Measurements from ENCODE around the gene PDIA5. TPM values are rescaled to one million over a fixed set of nuclear protein-coding genes. Genes with fewer than 3 reads are reported as not detected.
A peak's percentile ranks its signal among the peaks of the same experiment; 100 is the strongest.
"Not testable (repeated sequence)": the region's sequence is repeated elsewhere in the genome, so short reads cannot be mapped to it uniquely, and the experiment has no call there.

Gene PDIA5
- total RNA-seq, 1 experiment from 2014 or later: 53.6 TPM

- BruUV-seq (replicated peaks): no TSS peak
- TF ChIP-seq TCF7L2 (IDR thresholded peaks at IDR 0.05; ENCODE audit: low read depth, low read length) (no peak), REST (IDR thresholded peaks at IDR 0.05; ENCODE audit: insufficient read depth in 1 of 2, low read depth in 2 of 2, low read length in 1 of 2) (no peak), POLR2AphosphoS5 (IDR thresholded peaks at IDR 0.05; ENCODE audit: low read depth, low read length) (no peak), CTCF (IDR thresholded peaks at IDR 0.05) (no peak), SIN3A (IDR thresholded peaks at IDR 0.05; ENCODE audit: borderline replicate concordance, insufficient read depth, low read depth, low read length) (no peak)
- H3K4me1 ChIP-seq (ENCODE audit: control insufficient read depth, insufficient read depth, low read length): no peaks in the 10 kb centered on the region
- no peaks in the 10 kb centered on the region for H3K9me3 ChIP-seq (ENCODE audit: control insufficient read depth, insufficient read depth, low read depth, low read length)
- H3K27me3 ChIP-seq (ENCODE audit: control insufficient read depth, insufficient read depth, low read length): no peaks in the 10 kb centered on the region
- ATAC-seq (peak; percentile 19; the same call in 1 of the 2 replicates), DNase-seq (ENCODE audit: low read depth, low spot score) (no peak)
- peaks cover 8% of the 10 kb centered on the region for H3K36me3 ChIP-seq (ENCODE audit: control insufficient read depth, insufficient read depth, low read length)
- no peak overlapping the region for H3K4me3 ChIP-seq (ENCODE audit: low read depth in 2 of 2, low read length in 2 of 2)
- in situ Hi-C loops (cut with HindIII; ENCODE audit: low pct_unique_long_range_greater_than_20kb, low sequenced_read_pairs): no loop called here
- CTCF ChIA-PET: no interaction called here
- POLR2A ChIA-PET: no interaction called here
- intact Hi-C loops (cut with micrococcal nuclease; ENCODE audit: unreplicated experiment): no loop called here
- no peak overlapping the region for H3K27ac ChIP-seq (ENCODE audit: low read length)
Measured at GRCh38 chr3:123150449-123151215, 83.8 kb downstream of the PDIA5 start.

GRCh38 chr3:123151251-123151705 is 84.5 kb downstream of the PDIA5 start:
- TF ChIP-seq CTCF (IDR thresholded peaks at IDR 0.05) (no peak), POLR2AphosphoS5 (IDR thresholded peaks at IDR 0.05; ENCODE audit: low read depth, low read length) (no peak), REST (IDR thresholded peaks at IDR 0.05; ENCODE audit: insufficient read depth in 1 of 2, low read depth in 2 of 2, low read length in 1 of 2) (no peak), TCF7L2 (IDR thresholded peaks at IDR 0.05; ENCODE audit: low read depth, low read length) (no peak), SIN3A (IDR thresholded peaks at IDR 0.05; ENCODE audit: borderline replicate concordance, insufficient read depth, low read depth, low read length) (no peak)
- DNase-seq (ENCODE audit: low read depth, low spot score) (no peak), ATAC-seq (peak; percentile 28; the same call in 1 of the 2 replicates)
- Histone ChIP-seq H3K27me3 (ENCODE audit: control insufficient read depth, insufficient read depth, low read length) (no peaks in the 10 kb centered on the region), H3K9me3 (ENCODE audit: control insufficient read depth, insufficient read depth, low read depth, low read length) (no peaks in the 10 kb centered on the region), H3K4me3 (ENCODE audit: low read depth in 2 of 2, low read length in 2 of 2) (no peak overlapping the region), H3K27ac (ENCODE audit: low read length) (no peak overlapping the region), H3K36me3 (ENCODE audit: control insufficient read depth, insufficient read depth, low read length) (peaks cover 5% of the 10 kb centered on the region), H3K4me1 (ENCODE audit: control insufficient read depth, insufficient read depth, low read length) (no peaks in the 10 kb centered on the region)
- intact Hi-C loops (cut with micrococcal nuclease; ENCODE audit: unreplicated experiment): no loop called here
- POLR2A ChIA-PET: no interaction called here
- BruUV-seq (replicated peaks): no TSS peak
- in situ Hi-C loops (cut with HindIII; ENCODE audit: low pct_unique_long_range_greater_than_20kb, low sequenced_read_pairs): no loop called here
- CTCF ChIA-PET: no interaction called here

GRCh38 chr3:123151853-123152420 is 85.1 kb downstream of the PDIA5 start:
- intact Hi-C loops (cut with micrococcal nuclease; ENCODE audit: unreplicated experiment); CTCF ChIA-PET; H3K4me1 ChIP-seq (ENCODE audit: control insufficient read depth, insufficient read depth, low read length): not testable (repeated sequence)

More at GRCh38 chr3:123151853-123152420, 85.1 kb downstream of the PDIA5 start:
- H3K27ac ChIP-seq (ENCODE audit: low read length); H3K36me3 ChIP-seq (ENCODE audit: control insufficient read depth, insufficient read depth, low read length); POLR2A ChIA-PET; H3K9me3 ChIP-seq (ENCODE audit: control insufficient read depth, insufficient read depth, low read depth, low read length); H3K4me3 ChIP-seq (ENCODE audit: low read depth in 2 of 2, low read length in 2 of 2); in situ Hi-C loops (cut with HindIII; ENCODE audit: low pct_unique_long_range_greater_than_20kb, low sequenced_read_pairs); DNase-seq (ENCODE audit: low read depth, low spot score); ATAC-seq; BruUV-seq (replicated peaks); H3K27me3 ChIP-seq (ENCODE audit: control insufficient read depth, insufficient read depth, low read length): not testable (repeated sequence)
